Endometrial microvascular endothelial cells (primary cell): ENCODE results near the gene EFNA2. TPM values are rescaled to one million over a fixed set of nuclear protein-coding genes. Genes with fewer than 3 reads are reported as not detected.

ENCODE experiments used
- in situ Hi-C: cut with HindIII; loops from 2 replicates; pipeline ENCODE4 v1.10.0; 2017; ENCODE audit warnings: low sequenced_read_pairs, low pct_unique_long_range_greater_than_20kb; ENCODE audit errors: inconsistent ontology term
- total RNA-seq: library from RNA; depleted of rRNA; stranded (reverse); fragments of >200 nt; gene quantifications from one replicate; pipeline ENCODE4 v1.2.3, GENCODE V29; 2015; ENCODE audit errors: inconsistent ontology term

The EFNA2 gene
- total RNA-seq, 1 donor from 2014 or later, result not detected

DNA sequence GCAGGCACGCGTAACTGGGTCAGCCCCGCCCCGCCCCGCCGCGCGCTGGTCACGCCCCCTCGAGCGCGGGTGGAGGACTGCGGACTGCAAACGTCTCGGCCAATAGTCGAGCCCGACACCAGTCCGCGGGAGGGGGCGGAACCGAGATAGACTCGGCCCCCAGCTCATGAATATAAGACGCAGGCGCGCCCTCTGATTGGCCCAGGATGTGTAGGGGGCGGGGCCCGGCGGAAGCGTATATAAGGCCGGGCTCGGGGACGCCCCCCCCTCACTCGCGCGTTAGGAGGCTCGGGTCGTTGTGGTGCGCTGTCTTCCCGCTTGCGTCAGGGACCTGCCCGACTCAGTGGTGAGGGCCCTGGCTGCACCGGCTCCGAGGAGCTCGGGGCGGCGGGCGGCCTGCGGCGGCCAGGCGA, 16.6 kb upstream of the EFNA2 start, which contains the start of gene CIRBP:
Gene CIRBP (plus strand): TSS at position 268 of the 413 bp plus-strand sequence. CDS start 1,602 bp downstream, outside the sequence.
- in situ Hi-C loops, result no loop called here

GRCh38 chr19:1269478-1270212, 16.0 kb upstream of the EFNA2 start:
- in situ Hi-C loops, result no loop called here

DNA sequence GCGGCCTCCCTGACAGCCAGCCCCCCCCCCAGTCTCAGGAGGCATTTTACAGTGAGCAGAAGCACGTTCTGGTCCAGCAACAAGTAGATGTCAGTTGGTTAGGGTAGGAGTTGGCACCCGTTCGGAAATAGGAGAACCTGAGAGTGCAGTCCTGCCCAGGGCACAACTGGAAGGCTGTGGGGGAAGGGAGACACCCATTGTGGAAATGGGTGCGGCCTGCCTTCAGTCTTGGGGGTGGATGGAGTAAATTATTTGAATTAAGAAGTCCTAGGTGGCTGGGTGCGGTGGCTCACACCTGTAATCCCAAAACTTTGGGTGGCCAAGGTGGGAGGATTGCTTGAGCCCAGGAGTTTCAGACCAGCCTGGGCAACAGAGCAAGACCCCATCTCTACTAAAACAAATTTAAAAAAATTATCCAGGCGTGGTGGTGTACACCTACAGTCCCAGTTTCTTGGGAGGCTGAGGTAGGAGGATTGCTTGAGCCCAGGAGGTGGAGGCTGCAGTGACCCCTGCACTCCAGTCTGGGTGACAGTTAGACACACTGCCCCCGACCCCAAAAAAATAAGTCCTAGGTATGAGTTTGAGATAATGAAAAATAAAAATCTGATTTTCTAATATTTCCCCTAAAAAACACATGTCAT, 15.3 kb upstream of the EFNA2 start:
- in situ Hi-C loops, result no loop called here

DNA sequence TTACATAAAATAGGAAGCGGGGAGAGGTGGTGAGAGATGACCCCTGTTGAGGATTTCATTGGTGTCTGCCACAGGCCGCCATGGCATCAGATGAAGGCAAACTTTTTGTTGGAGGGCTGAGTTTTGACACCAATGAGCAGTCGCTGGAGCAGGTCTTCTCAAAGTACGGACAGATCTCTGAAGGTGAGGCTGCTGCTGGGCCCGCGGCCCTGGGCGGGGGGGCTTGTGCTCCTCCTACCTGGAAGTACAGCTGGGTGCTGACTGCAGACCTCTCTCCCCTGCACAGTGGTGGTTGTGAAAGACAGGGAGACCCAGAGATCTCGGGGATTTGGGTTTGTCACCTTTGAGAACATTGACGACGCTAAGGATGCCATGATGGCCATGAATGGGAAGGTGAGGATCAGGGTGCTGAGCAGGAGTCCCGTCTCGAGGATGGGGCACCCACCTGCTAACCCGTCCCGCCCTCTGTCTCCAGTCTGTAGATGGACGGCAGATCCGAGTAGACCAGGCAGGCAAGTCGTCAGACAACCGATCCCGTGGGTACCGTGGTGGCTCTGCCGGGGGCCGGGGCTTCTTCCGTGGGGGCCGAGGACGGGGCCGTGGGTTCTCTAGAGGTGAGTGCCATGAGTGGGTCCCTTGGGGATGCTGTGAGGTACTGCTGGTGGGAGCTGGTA, 14.7 kb upstream of the EFNA2 start:
- in situ Hi-C loops, result no loop called here

- in situ Hi-C loops, result no loop called here
Observed at GRCh38 chr19:1271528-1272422, 13.9 kb upstream of the EFNA2 start.

- in situ Hi-C loops, result no loop called here
Observed at GRCh38 chr19:1272423-1273262, 13.0 kb upstream of the EFNA2 start.

DNA sequence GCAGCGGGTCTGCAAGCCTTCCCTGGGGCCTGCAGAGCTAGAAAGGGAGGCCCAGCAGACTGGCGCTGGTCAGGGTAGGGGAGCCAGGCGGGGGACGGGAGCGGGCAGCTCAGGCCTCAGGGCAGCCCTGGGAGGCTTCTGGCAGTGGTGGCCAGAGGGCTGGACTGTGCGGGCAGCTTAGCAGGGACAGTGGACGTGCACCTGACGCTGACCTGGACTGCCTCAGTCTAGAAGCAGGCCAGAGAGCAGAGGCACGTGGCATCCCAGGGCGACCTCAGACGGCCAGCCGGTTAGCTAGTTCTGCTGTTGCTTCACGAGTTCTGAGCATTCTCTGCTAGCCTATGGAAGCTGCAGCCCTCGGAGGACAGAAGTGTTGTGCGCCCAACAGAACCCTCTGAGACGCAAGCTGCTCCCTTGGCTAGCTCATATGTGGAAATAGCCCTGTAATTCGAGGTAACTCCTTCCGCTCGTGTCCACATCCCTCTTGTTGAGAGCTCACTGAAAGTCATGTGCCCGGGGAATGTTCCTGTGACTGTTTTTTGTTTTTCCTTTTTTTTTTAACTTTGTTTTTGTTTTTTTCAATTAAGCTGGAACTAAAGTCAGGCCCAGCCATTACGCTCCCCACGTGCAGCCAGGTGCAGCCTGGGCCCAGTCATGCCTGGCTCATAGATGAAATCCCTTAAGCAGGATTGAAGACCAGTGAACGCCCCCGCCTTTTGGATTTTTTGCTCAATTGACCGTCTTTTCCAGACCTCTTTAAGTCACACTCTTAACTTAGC, 12.2 kb upstream of the EFNA2 start:
- in situ Hi-C loops, result no loop called here

DNA sequence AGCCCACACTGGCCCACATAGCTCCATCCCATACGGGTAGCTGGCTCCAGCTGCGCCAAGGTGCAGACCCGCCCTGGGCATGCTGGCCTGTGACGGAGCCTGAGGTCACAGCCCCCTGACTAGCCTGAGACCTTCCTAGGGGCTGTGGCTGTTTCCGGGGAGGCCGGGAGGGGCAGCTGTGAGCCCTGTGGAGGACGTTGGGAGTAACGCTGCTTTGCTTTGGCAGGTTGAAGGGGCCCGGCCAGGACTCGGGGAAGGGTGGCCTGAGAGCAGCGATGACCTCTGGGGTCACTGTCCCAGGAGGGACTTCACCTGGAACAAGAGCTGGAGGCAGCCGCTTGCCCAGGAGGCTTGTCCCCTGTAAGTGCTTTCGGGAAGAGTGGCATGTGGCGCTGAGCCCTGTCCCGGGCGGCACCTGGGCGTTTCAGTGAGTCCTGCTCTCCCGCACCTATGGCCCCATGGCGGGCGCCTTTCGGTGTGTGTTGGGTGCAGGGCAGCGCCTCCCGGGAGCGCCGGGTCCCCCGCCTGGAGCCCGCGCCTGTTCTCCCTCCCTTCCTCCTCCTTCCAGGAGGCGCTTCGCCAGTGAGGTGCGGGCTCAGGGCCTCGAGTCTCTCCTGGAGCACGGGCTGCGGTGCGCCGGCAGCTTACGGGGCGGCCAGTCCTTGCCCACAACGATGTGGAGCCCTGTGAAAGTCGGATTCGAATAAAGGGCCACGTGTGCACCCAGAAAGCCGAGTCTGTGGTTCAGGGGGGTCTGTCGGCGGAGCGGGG, 11.4 kb upstream of the EFNA2 start:
- in situ Hi-C loops, result no loop called here

DNA sequence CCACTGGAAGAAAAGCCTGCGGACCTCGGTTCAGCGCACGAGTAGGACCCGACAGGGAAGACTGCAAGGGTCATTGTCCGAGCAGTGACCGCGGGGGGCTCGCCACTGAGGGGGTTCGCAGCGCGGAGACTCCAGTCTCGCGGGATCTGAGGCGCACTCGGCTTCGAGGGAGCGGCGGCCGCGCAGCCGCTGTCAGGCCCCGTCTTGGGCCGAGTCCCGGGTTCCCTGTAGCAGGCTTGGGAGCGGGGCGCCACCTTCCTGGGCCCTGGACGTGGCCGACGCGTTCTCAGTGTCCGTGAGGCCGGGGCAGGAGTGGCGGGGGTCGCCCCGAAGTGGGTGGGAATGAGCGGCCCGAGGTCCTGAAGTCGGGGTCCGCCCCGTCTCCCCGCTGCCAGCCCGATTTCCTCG, 10.8 kb upstream of the EFNA2 start:
- in situ Hi-C loops, result no loop called here

DNA sequence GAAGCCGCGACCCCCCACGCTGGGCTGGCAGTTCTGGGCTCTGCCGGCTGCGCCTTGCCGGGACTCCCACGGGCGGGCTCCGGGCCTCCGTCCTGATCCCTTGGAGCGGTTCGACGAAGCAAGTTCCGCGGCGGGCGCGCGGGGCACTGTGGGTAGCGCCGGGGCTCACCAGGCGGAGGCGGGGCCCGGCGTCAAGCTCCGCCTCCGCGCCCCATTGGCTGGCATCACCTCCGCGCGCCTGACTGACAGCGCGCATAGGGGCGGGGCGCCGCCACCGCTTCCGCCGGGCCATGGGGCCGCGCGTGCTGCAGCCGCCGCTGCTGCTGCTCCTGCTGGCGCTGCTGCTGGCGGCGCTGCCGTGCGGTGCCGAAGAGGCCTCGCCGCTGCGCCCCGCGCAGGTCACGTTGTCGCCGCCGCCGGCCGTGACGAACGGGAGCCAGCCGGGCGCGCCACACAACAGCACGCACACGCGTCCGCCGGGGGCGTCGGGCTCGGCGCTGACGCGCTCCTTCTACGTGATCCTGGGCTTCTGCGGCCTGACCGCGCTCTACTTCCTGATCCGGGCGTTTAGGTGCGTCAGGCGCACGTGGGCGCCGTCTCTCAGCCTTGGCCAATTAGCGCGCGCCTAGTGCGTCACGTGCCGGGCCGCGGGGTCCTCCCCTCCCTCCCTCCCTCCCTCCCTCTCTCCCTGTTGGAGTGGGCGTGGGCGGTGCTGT, 10.3 kb upstream of the EFNA2 start, which contains the start of gene FAM174C:
Gene FAM174C (plus strand): TSS at position 271 of the 716 bp plus-strand sequence. CDS start 20 bp downstream, at position 291.
- in situ Hi-C loops, result no loop called here

DNA sequence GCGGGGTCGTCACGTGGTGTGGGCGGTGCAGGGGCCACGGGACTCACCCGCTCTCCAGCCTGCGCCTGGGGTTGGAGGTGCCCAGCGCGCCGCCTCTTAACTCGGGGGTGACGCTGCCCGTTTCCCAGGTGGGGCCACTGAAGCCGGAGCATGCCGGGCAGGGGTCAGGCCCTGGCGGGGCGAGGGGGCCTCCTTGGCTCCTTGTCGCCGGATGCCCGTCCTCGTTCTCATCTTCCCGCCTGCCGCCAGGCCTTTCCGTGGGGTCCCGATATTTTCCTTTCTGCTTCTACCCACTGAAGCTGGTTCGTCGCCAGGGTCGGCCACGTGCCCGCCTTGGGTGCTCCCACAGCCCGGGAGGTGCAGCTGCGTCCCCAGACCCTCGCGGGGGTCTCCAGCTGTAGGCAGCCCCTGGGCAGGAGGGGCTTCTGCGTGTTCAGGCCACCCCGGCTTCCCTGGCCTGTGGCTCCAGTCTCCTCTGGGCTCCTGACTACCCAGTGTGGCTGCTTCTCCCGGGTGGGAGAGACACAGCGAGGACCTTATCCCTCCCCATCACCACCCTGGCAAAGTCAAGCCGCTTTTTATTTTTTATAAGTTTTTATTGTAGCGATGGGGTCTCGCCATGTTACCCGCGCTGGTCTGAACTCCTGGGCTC, 9.6 kb upstream of the EFNA2 start:
- in situ Hi-C loops, result no loop called here

DNA sequence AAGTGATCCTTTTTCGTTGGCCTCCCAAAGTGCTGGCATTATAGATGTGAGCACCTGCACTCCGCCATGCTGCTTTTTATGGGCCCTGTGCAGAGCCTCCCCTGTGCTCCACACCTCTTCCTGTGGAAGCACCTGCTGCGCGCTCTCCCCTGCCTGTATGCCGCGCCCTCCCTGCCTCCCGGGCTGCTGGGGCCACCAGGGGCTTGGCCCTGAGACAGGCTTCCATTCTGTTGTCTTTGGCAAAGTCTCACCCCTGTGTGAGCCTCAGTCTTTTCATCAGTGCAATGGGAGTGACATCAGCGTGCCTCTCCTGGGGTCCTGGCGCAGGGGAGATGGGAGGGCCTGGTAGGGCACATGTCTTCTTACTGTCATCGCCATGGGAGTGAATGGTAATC, 9.0 kb upstream of the EFNA2 start:
- in situ Hi-C loops, result no loop called here

GRCh38 chr19:1277061-1277460, 8.6 kb upstream of the EFNA2 start:
- in situ Hi-C loops, result no loop called here

GRCh38 chr19:1278074-1278473, 7.6 kb upstream of the EFNA2 start:
- in situ Hi-C loops, result no loop called here
